Skin of body (tissue), 2 donors: ENCODE results near the gene SCRG1. TPM values are rescaled to one million over a fixed set of nuclear protein-coding genes. Genes with fewer than 3 reads are reported as not detected.
A peak's percentile ranks its signal among the peaks of the same experiment; 100 is the strongest.

ENCODE experiments used
- DNase-seq: peaks from one replicate; lab custom pipeline; 2025; lab: John Stamatoyannopoulos, UW
- total RNA-seq: library from RNA; depleted of rRNA; stranded (reverse); fragments of >200 nt; gene quantifications from one replicate; pipeline ENCODE4 v1.2.3, GENCODE V29; 2014

SCRG1 gene
- total RNA-seq, 1 donor from 2014 or later, result 0.10 TPM

GRCh38 chr4:173411106-173411693 is 12.3 kb upstream of the SCRG1 start:
- no peak for DNase-seq

- DNase-seq, result no peak
Measured at GRCh38 chr4:173410079-173410478, 11.2 kb upstream of the SCRG1 start.

GRCh38 chr4:173405840-173406606 is 7.1 kb upstream of the SCRG1 start:
- DNase-seq, result no peak

GRCh38 chr4:173404296-173404865 is 5.5 kb upstream of the SCRG1 start:
- no peak for DNase-seq

- no peak for DNase-seq
Measured at GRCh38 chr4:173403051-173403450, 4.1 kb upstream of the SCRG1 start.

- no peak for DNase-seq
Measured at GRCh38 chr4:173401063-173401462, 2.1 kb upstream of the SCRG1 start.

GRCh38 chr4:173398220-173398619 is 696 bp downstream of the SCRG1 start:
- DNase-seq, result no peak

- DNase-seq, result no peak
Measured at GRCh38 chr4:173397604-173398003, 1.3 kb downstream of the SCRG1 start.

- no peak for DNase-seq
Measured at GRCh38 chr4:173391701-173392100, 7.2 kb downstream of the SCRG1 start.

- no peak for DNase-seq
Measured at GRCh38 chr4:173386751-173387150, 12.2 kb downstream of the SCRG1 start.

GRCh38 chr4:173382349-173382748 is 16.6 kb downstream of the SCRG1 start:
- DNase-seq, result no peak

- DNase-seq, result no peak
Measured at GRCh38 chr4:173381610-173382009, 17.3 kb downstream of the SCRG1 start.

GRCh38 chr4:173380987-173381386 is 17.9 kb downstream of the SCRG1 start:
- no peak for DNase-seq

GRCh38 chr4:173379929-173380328 is 19.0 kb downstream of the SCRG1 start:
- no peak for DNase-seq

- DNase-seq, result no peak
Measured at GRCh38 chr4:173374588-173374987, 24.3 kb downstream of the SCRG1 start.

- DNase-seq, result peak; percentile 64
Measured at GRCh38 chr4:173371292-173372192, 27.4 kb downstream of the SCRG1 start.

- DNase-seq, result peak; percentile 99
Measured at GRCh38 chr4:173370477-173371291, 28.2 kb downstream of the SCRG1 start, which contains the start of gene SAP30. Gene SAP30 (plus strand): TSS chr4:173370954. CDS start chr4:173371183, 229 bp downstream.

- DNase-seq, result peak; percentile 61
Measured at GRCh38 chr4:173370130-173370476, 28.8 kb downstream of the SCRG1 start.

GRCh38 chr4:173367946-173368345 is 31.0 kb downstream of the SCRG1 start:
- no peak for DNase-seq

- no peak for DNase-seq
Measured at GRCh38 chr4:173367285-173367684, 31.6 kb downstream of the SCRG1 start.
